ENCODE measurements around the gene NCOR1. TPM values are rescaled to one million over a fixed set of nuclear protein-coding genes. Genes with fewer than 3 reads are reported as not detected.
A peak's percentile ranks its signal among the peaks of the same experiment; 100 is the strongest.

NCOR1 gene
- total and polyA plus RNA-seq, 9 of the 15 experiments (the other 6 are each of a cell fraction or from before 2014, with no cell fraction given) = 20.2 to 66.5 (median 50.9) TPM

GRCh38 chr17:15999141-15999973, 216.0 kb downstream of the NCOR1 start, which contains the start of the genes TTC19 and ZSWIM7 (continued):
- TF ChIP-seq ZBTB11 (CRISPR knock-in tag; IDR thresholded peaks at IDR 0.05) (no peak; a peak in 1 of 6 replicates), RBM14 (IDR thresholded peaks at IDR 0.05; ENCODE audit: borderline replicate concordance, insufficient read depth, low read depth, low read length) (no peak), ZNF79 (CRISPR knock-in tag; IDR thresholded peaks at IDR 0.05; ENCODE audit: low read depth) (no peak), SREBF1 (IDR thresholded peaks at IDR 0.05; ENCODE audit: borderline replicate concordance, low read depth, low read length) (no peak), THRA (IDR thresholded peaks at IDR 0.05) (no peak), HIVEP1 (CRISPR knock-in tag; IDR thresholded peaks at IDR 0.05) (no peak), ELF2 (CRISPR knock-in tag; IDR thresholded peaks at IDR 0.05) (no peak), MGA (IDR thresholded peaks at IDR 0.05) (peak; percentile 84), HEY1 (CRISPR knock-in tag; IDR thresholded peaks at IDR 0.05; ENCODE audit: borderline replicate concordance) (no peak)
